ENCODE data around the gene FBXL7. TPM values are rescaled to one million over a fixed set of nuclear protein-coding genes. Genes with fewer than 3 reads are reported as not detected.

Gene FBXL7
- total and polyA plus RNA-seq, 12 donors, result 8.7 to 33.4 (median 23.5) TPM

DNA sequence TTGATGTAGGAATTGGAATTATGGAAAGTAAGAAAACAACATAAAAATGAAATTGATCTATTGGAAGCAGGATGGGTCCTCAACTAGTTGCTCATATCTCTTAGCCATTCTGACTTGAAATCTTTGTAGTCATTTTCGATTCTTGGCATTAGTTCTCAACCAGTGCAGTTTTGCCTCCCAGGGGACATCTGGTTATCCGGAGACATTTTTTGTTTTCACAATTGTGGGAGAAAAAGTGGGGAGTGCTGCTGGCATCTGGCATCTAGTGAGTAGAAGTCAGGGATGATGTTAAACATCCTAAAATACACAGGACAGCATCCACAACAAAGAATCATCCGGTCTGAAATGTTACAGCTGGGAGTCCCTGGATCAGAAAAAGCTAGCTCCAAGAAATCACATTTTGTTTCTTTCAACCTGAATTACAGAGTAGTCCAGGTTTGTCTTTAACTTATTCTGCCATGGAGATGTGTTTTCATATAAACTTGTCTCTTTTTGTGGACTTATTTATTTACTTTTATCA lies 74.9 kb downstream of the FBXL7 start:
- TF ChIP-seq, protein P1, sequence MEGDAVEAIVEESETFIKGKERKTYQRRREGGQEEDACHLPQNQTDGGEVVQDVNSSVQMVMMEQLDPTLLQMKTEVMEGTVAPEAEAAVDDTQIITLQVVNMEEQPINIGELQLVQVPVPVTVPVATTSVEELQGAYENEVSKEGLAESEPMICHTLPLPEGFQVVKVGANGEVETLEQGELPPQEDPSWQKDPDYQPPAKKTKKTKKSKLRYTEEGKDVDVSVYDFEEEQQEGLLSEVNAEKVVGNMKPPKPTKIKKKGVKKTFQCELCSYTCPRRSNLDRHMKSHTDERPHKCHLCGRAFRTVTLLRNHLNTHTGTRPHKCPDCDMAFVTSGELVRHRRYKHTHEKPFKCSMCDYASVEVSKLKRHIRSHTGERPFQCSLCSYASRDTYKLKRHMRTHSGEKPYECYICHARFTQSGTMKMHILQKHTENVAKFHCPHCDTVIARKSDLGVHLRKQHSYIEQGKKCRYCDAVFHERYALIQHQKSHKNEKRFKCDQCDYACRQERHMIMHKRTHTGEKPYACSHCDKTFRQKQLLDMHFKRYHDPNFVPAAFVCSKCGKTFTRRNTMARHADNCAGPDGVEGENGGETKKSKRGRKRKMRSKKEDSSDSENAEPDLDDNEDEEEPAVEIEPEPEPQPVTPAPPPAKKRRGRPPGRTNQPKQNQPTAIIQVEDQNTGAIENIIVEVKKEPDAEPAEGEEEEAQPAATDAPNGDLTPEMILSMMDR (IDR thresholded peaks at IDR 0.05), result no peak
- Histone ChIP-seq H3K4me1 (peaks cover 0 to 67% (median 37%) of the 10 kb centered on the region in 9 donors), H3K4me3 (no peak overlapping the region), H3K27ac (peak overlapping the region in 3 of 10 donors; percentile 11 to 45 (median 33)), H3K9me3 (no peaks in the 10 kb centered on the region), H3K36me3 (no peaks in the 10 kb centered on the region), H3K27me3 (no peaks in the 10 kb centered on the region)
- WGBS, 2 donors, result 22 to 29% methylated on average over 3 of the region's 3 CpGs
- DNase-seq (no peak), ATAC-seq (peak in 2 of 8 donors; percentile 9 to 22)
- intact Hi-C loops (cut with DNase I), result no loop called here

DNA sequence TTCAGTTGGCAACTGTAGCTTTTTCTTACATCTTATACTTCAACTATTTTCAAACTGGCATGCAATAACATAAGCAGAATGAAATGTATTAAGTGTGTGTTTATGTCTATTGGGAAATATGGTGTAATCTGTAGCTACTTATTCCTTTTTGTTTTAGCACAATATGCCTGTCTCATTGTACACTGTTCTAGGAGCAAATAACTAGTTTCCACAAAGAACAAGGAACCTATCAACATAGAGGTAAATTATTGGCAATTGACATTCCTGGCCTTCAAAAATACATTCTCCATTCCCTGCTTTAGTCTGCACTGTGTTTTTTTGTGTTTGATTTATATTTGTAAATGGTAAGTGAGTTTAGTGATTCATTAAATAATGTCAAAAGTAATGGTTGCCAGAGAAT lies 75.7 kb downstream of the FBXL7 start:
- H3K27ac ChIP-seq, result peak overlapping the region in 3 of 10 donors; percentile 33 to 58 (median 45)
- ATAC-seq, result no peak
- intact Hi-C loops (cut with DNase I), result no loop called here

DNA sequence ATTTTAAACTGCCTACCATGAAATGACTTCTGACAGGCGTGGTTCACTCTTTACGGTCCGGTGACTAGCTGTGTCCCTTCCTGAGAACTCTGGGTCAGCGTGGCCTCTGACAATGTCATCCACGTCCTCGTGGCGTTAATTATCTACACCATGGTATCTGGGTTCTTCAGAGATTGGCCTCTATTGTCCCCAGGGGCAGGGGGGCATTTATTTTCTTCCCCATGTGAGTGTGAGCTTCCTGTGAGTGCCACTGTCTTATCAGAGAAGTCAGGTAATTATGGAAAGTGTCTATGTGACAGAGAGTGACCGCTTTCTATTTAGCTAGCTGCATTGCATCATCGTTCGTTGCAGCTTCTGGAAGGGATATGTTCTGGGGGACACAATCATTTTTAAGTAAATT lies 77.2 kb downstream of the FBXL7 start:
- peak overlapping the region in 2 of 10 donors; percentile 4 to 10 for H3K4me3 ChIP-seq
- no peaks in the 10 kb centered on the region for H3K9me3 ChIP-seq
- 30 to 41% methylated on average over 10 of the region's 10 CpGs for WGBS, 2 donors
- intact Hi-C loops (cut with DNase I), result no loop called here
- H3K27ac ChIP-seq, result peak overlapping the region in 9 of 10 donors; percentile 17 to 76 (median 58)
- no peaks in the 10 kb centered on the region for H3K27me3 ChIP-seq
- TF ChIP-seq, protein P1 (IDR thresholded peaks at IDR 0.05), result no peak
- H3K4me1 ChIP-seq, result peaks cover 0 to 64% (median 37%) of the 10 kb centered on the region in 9 donors
- peak in 1 of 2 donors; percentile 36 for DNase-seq
- ATAC-seq, result peak; percentile 37 to 87 (median 80)
- H3K36me3 ChIP-seq, result peaks cover 0 to 18% (median 0%) of the 10 kb centered on the region in 9 donors

More for the DNA sequence above, 75.7 kb downstream of the FBXL7 start:
- TF ChIP-seq, protein P1 (IDR thresholded peaks at IDR 0.05), result no peak
- DNase-seq, result no peak
- peaks cover 0 to 67% (median 37%) of the 10 kb centered on the region in 9 donors for H3K4me1 ChIP-seq
- H3K36me3 ChIP-seq, result peaks cover 0 to 5% (median 0%) of the 10 kb centered on the region in 9 donors
- H3K27me3 ChIP-seq, result no peaks in the 10 kb centered on the region
- H3K4me3 ChIP-seq, result no peak overlapping the region
- no peaks in the 10 kb centered on the region for H3K9me3 ChIP-seq

DNA sequence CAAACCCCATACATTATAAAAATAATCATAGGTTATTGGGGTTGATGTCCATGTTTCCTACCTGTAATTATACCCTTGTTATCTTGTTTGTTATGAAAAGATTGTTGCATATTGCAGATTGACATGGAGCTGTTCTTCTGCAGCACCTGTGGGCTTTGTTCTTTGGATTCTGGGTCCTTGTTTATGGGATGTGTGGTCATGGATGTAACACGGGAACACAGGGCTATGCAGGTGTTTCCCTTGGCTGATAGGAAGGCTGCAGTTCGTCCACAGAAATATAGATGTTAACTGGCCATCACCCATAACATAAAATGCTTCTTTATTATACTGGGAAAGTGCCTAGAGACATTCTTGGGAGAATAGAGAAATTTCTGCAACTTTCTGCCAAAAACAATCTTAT lies 77.9 kb downstream of the FBXL7 start:
- WGBS, 2 donors, result 35 to 37% methylated on average over 2 of the region's 2 CpGs
- DNase-seq, result no peak
- no peak for ATAC-seq
- Histone ChIP-seq H3K4me3 (no peak overlapping the region), H3K36me3 (peaks cover 0 to 23% (median 0%) of the 10 kb centered on the region in 9 donors), H3K27me3 (no peaks in the 10 kb centered on the region), H3K27ac (peak overlapping the region in 5 of 10 donors; percentile 50 to 73 (median 69)), H3K4me1 (peaks cover 0 to 58% (median 37%) of the 10 kb centered on the region in 9 donors), H3K9me3 (no peaks in the 10 kb centered on the region)
- TF ChIP-seq, protein P1 (IDR thresholded peaks at IDR 0.05), result no peak
- intact Hi-C loops (cut with DNase I), result no loop called here

All from heart right ventricle (tissue), 16 donors.